Stimulated activated CD4-positive, alpha-beta T cell treated with anti-CD3 and anti-CD28 coated beads, Interleukin-1b, Interleukin-23, amount 100 ng/mL, for 1 hour (primary cell): ENCODE results near the gene SAMD1.
A peak's percentile ranks its signal among the peaks of the same experiment; 100 is the strongest.

Source experiments
- DNase-seq, 2 donors: peaks; one replicate each; pipeline ENCODE4 v3.0.0-alpha.2; 2020; ENCODE audit warnings: low read depth in 2 of 2

Gene SAMD1

DNA sequence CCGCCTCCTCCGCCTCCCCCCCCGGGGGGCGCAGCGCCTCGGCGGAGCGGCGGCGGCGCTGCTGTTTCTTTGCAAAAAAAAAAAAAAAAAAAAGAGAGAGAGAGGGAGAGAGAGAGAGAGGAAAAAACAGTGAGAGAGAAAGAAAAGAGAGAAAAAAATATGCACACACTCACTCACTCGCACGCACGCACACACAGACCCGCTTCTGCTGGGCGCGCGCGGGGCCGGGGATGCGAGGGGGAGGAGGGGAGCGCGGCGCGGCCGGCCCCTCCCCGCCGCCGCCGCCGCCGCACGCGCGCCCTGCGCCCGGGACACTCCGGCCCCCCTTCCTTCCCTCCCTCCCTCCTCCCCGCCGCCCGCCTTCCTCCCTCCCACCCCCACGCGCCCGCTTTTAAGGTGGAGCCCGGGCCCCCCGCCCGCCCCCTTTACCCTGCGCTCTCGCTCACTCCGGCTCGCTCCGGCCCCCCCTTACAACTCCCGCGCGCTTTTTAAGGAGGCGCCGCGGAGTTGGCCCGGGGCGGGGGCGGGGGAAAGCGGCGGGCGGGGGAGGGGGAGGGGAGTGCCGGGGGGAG lies at the start of gene SAMD1:
SAMD1 (minus strand) TSS at position 243 of the 572 bp plus-strand sequence.
- peak; percentile 69 to 73 for DNase-seq

GRCh38 chr19:14139944-14140343 lies 49.4 kb upstream of the SAMD1 start:
- DNase-seq: no peak

- DNase-seq: no peak
These were observed 48.2 kb upstream of the SAMD1 start for GRCh38 chr19:14138576-14139265.

DNA sequence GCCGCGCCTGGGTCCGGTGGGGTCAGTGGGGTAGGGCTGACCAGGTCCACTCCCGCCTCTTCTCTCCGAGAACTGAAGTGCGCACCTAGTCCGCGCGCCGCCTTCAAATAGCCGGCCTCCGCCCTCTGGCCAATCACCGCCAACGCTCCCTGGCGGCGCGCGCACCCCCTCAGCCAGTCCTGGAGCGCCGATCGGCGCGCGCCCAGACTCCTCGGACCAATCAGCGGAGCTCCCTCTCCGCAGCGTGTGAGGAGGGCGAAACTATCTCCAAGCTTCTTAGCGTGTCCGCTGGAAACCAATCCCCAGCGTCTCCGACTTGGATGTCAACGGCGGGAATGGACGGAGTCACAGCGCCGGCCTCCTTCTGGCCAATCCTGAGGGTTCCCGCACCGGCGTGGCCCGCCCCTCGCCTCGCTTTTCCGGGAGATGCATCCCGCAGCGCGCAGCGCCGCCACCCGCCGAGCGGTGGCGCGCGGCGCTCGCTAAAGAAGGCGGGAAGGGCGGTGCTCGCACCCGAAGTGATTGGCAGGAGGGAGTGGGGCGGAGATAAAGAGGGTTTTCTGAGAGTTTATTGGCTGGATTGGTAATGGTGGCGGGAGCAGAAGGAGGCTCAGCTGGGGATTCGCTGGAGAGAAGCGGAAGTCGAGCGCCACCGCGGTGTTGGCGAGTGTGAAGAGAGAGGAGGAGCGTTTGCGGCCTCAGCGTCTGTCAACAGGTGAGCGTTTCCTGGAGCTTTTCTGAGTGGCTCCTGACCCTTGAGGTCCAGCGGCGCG lies 46.1 kb upstream of the SAMD1 start, which contains the start of gene ASF1B:
ASF1B (minus strand) TSS at position 81 of the 773 bp plus-strand sequence. CDS start 133 bp downstream, outside the sequence.
- DNase-seq: peak; percentile 86 to 97

- DNase-seq: no peak
These were observed 45.5 kb upstream of the SAMD1 start for GRCh38 chr19:14135985-14136508.

DNA sequence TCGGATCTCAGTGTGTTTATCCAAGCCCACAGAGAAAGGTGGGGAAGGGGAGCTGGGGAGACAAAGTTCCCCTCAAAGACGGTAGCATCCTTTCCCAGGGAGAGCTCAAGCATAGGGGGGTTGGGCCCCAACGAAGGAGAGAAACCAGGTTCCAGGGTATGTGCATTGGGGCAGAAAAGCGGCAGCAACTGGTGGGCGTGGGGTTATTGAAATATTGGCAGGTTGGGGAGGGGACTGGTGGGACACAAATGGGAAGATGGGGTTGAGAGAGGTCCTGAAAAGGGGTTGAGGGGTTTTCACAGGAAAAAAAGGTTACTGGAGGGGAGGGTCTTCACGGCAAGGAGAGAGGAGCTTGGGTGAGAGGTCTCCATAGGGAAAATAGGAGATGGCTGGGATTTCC lies 44.8 kb upstream of the SAMD1 start:
- DNase-seq: no peak

DNA sequence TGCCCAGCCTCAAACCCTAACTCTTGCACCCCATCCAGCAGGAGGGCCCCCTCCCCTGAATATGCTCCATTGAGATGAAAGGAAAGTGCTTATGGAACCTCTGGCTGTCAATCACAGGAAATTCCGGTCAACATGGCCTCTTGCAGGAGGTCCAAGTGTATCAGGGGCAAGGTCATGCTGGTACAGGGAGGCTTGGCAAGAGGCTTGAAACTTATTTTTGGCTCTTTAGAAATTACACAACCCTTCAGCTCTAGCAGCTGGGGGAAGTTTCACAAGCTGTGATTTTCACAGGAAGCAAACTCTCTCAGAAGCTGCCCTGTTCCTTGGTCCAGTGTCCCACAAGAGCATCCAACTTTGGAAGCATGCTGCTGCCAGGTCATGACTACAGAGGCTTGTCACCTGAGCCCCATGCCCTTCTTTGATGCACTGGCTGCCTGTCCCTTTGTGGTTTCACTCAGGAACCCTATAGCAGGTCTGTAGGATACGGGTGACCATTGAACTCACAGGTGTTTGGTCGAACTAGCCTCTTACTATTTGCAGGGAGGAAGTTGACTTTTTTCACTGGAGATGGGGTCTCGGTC lies 37.5 kb upstream of the SAMD1 start:
- DNase-seq: no peak

DNA sequence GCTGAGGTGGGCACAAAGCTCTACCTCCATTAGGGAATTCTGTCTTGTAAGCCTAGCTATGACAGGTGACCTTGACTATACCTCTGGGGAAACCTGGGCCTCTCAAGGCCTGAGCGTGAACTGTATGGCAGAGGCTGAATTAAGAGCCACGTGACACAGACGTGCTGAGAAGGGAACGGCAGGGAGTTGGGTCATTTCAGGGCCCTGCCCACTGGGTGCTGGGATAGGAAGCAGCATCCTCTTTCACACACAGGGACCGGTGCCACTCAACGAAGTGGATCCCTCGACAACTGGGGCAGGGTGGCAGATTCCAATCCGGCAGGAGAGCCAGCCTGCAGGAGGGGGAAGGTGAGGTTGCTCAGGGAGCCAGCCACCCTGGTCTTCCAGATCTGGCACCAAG lies 36.6 kb upstream of the SAMD1 start:
- DNase-seq: no peak

GRCh38 chr19:14122924-14123323 lies 32.4 kb upstream of the SAMD1 start:
- no peak for DNase-seq

- no peak for DNase-seq
These were observed 29.9 kb upstream of the SAMD1 start for GRCh38 chr19:14120497-14120780.

- no peak for DNase-seq
These were observed 29.3 kb upstream of the SAMD1 start for GRCh38 chr19:14119644-14120496.

- no peak for DNase-seq
These were observed 28.6 kb upstream of the SAMD1 start for GRCh38 chr19:14119146-14119545.

DNA sequence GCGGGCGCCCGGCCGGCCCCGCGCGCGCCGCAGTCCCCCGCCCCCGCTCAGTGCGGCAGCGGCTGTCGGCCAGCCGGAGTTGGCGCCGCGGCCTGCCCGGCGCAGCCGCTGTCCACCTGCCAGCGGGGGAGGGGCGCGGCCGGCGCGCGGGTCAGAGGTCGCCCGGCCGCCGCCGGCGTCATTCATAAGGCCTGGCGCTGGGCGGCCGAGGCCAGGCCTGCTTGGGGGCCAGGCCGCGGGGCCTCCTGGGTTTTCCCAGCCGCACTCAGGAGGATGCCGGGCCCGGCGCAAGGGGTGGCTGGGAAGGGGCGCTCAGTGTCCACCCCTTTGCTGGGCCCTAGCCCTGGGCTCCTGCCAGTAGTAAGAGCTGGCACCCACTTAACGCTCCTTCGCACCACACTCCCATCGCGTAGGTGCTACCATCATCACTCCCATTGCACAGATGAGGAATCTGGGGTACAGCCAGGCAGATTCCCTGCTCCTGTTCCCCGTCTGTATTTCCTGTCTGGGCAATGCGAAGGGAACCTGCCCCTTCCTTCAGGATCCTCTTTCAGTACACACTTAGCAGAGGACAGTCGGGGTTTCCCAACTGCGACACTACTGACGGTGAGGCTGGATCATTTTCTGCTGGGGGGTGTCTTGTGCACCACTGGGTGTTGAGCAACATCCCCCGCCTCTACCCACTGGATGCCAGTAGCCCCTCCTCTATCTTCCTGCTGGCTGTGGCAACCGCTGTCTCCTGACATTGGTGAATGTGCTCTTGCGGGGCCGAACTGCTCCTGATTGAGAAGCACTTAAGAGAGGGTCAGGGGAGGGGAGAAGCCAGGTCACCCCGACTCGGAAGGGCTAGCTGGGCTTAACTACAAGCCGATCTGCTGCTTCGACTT lies 27.9 kb upstream of the SAMD1 start:
- no peak for DNase-seq

GRCh38 chr19:14117668-14118164 lies 27.2 kb upstream of the SAMD1 start, which contains the start of gene PRKACA:
Gene PRKACA, minus strand, starts transcription at chr19:14117762. Its CDS starts 215 bp downstream, at chr19:14117547.
- peak; percentile 91 to 98 for DNase-seq

DNA sequence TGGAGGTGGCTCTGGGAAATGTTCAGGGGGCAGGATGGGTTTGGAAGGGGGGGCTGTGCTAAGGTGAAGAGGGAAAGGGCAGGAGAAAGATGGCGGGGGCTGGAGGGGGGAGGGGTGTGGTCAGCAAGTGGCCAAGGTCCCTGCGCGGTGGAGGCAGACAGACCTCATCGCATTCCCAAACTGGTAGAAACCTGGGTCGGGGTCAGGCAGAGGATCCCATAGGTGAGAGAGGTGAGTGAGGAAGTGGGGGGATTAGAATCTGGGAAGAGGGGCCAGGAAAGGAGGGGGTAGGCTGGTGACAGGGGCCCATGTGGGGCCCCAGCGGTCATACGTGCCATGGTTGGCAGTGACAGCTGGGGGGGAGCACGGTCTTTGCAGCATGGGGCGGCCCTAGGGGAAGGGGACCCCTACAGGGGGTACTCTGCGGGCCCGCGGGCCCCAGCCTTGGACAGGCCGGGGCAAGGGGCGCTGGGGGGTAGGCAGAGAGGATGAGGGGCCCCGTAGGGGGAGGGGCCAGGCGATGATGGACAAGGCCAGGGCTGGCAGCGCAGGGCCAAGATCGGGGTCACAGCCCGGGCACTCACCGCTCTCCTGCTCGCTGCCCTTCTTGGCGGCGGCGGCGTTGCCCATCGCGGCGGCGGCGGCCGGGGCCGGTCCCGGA lies 26.5 kb upstream of the SAMD1 start:
- DNase-seq: no peak

DNA sequence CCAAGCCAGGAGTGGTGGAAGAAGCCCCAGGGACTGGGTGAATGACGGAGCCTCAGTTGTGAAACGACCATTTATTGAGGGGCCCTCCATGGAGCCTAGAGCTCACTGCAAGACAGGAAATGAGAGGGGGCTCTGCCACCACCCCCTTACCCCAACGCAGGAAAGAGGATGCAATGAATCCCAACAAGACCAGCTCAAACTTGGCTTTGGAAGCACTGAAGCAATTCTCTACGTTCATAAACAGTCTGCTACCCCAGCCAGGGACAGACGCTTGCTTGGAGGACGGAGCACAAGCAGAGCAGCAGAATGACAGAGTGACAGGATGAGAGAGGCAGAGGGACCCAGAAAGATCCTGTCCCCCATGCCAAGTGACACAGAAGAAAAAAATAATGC lies 26.0 kb upstream of the SAMD1 start:
- no peak for DNase-seq

- DNase-seq: no peak
These were observed 25.2 kb upstream of the SAMD1 start for GRCh38 chr19:14115756-14116155.

GRCh38 chr19:14114854-14115253 lies 24.3 kb upstream of the SAMD1 start:
- DNase-seq: peak in 1 of 2 donors; percentile 35

DNA sequence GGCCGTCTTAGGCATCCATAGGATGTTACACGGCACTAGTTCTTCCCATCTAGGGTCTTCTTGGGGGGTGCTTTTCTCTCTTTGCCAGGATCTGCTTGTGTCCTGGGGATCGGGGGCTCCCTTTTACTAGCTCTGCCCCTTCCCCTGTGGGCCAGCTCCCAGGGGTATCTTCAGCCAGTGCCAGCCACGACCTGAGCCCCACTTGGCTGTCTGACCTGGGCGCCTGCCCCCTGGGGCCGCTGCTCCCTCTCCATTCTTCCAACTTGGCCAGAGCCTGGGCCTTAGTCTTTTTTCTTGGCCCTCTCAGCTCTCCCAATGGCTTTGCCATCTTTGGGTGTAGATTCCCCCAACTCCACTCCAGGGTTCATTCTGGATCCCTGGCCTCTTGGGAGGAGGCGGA lies 23.9 kb upstream of the SAMD1 start:
- DNase-seq: no peak
